HTERT RPE-1 (cell line): ENCODE data around the gene SYT2.
"Not testable (repeated sequence)": the region's sequence is repeated elsewhere in the genome, so short reads cannot be mapped to it uniquely, and the experiment has no call there.

Experiments
- in situ Hi-C: fragments of 300-500 bp; cut with MboI; formaldehyde crosslinking; loops from 4 replicates; pipeline ENCODE4 v1.14.3; 2020; ENCODE audit warnings: low sequenced_read_pairs

The SYT2 gene

GRCh38 chr1:202599669-202600431, 110.4 kb downstream of the SYT2 start:
- in situ Hi-C loops, result no loop called here

DNA sequence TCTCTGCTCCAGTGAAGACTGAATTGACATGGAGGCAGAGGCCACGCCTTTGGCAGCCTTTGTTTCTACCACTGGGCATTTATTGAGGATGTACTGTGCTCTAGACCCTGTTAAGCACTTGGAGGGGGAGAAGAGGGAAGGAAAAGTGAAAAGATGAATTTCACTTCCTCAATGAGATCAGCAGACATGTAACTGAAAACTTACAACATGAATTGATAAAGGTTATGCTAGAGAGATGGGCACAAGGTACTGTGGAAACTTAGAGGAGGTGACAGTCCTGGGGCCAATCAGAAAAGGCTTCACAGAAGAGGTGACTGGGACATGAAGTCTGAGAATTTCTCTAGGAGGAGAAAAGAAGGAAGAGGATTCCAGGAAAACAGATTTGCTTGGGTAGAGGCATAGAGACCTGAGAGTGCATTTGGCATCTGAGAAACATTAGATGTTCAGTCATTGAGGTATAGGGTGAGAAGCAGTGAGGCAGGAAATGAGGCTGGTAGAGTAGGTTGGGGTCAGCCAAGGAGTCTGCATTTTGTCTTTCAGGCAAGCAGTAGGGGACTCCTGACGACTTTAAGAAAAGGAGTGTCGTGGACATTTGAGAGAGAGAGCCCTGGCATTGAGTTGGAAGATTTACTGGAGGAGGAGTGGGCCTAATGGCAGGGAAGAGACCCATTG, 113.0 kb downstream of the SYT2 start:
- in situ Hi-C loops, result no loop called here

GRCh38 chr1:202596638-202597037, 113.6 kb downstream of the SYT2 start:
- in situ Hi-C loops, result no loop called here

DNA sequence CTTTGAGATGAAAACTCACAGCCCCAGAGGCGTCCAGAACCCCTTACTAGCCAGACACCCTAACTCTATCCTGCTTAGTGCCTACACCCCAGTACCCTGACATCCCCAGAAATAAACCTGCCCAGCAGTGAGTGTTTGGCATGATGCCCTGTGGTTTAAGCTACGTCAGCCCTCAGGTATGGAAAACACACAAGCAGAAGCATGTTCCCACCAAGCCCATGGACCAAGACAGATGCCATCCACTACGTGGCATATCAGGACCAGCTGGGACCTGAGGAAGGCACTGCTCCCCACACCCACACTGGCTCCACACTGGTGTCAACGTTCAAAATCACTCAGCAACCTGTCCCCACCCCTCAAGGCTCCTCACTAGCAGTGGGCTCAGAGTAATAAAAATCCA, 116.4 kb downstream of the SYT2 start:
- in situ Hi-C loops, result no loop called here

DNA sequence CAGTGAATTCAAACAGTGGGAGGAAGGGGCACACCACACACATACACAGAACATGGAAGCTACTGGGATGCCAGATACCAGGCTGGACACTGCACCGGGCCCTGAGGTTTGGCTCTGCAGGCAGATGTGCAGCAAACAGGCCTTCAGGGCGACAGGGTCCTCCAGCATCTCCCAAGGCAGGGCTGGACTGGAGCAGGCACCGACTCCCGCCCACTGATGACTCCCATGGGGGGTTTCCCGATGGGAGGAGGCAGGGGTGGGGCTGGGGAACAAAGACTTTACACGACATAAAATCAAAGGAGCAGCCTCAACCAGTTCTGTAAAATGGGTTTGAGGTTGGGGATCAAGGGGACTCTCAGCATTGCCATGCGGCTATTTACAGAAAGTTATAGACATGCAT, 118.1 kb downstream of the SYT2 start:
- in situ Hi-C loops, result no loop called here

- in situ Hi-C loops, result no loop called here
Observed at GRCh38 chr1:202591515-202591914, 118.7 kb downstream of the SYT2 start.

- in situ Hi-C loops, result no loop called here
Observed at GRCh38 chr1:202590975-202591411, 119.3 kb downstream of the SYT2 start.

DNA sequence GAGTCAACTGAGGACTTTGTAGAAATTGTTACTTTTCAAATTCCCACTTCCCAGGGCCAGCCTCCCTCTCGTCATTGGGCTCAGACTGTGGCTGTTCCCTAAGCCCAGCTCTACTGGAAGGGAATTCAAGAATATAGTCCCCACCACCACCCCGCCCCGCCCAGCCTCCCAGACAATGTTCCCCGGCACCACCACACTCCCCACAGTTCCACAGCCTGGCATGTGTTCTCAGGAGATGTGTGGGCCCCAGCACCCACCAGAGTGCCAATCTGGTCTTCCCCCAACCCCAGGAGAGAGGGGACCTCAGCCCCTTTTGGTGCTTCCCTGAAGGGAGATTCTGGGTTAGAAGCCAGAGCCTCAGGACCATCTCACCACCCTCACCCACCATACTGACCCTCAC, 120.1 kb downstream of the SYT2 start:
- in situ Hi-C loops, result no loop called here

DNA sequence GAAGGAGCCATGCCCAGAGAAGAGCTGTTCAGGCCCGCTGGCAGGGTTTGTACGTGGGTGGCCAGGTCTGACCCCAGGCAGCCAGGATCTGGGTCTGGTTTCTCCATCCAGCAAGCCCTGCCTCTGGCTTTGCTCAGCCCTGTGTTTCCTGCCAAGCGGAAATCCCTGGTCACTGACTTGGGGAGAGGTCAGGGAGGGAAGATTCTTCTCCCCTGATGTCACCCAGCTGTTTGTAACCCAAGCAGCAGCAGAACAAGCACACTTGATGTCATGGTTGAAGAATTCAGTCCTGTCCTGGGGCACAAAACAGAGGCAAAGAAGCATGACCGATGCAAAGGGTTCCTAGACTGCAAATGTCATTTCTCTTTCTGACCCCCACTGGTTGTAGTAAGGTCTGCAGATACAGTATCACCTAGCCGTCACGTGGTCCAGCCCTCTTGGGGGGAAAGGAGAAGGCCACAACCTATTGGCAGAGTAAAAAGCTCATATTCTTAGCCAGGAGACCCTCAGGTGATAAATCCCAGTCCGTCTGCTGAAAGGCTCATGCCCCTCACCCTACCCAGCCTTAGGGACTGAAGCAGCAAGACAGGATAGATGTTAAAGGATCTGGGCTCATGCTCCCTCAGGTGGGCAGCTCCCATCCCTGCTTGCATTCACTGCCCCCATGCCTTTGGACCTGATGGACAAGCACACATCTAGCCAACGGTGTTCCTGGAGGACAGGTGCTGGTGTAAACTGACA, 120.9 kb downstream of the SYT2 start:
- in situ Hi-C loops, result no loop called here

GRCh38 chr1:202588503-202589189, 121.6 kb downstream of the SYT2 start:
- in situ Hi-C loops, result no loop called here

GRCh38 chr1:202587859-202588485, 122.3 kb downstream of the SYT2 start:
- in situ Hi-C loops, result no loop called here

GRCh38 chr1:202586871-202587270, 123.4 kb downstream of the SYT2 start:
- in situ Hi-C loops, result no loop called here

DNA sequence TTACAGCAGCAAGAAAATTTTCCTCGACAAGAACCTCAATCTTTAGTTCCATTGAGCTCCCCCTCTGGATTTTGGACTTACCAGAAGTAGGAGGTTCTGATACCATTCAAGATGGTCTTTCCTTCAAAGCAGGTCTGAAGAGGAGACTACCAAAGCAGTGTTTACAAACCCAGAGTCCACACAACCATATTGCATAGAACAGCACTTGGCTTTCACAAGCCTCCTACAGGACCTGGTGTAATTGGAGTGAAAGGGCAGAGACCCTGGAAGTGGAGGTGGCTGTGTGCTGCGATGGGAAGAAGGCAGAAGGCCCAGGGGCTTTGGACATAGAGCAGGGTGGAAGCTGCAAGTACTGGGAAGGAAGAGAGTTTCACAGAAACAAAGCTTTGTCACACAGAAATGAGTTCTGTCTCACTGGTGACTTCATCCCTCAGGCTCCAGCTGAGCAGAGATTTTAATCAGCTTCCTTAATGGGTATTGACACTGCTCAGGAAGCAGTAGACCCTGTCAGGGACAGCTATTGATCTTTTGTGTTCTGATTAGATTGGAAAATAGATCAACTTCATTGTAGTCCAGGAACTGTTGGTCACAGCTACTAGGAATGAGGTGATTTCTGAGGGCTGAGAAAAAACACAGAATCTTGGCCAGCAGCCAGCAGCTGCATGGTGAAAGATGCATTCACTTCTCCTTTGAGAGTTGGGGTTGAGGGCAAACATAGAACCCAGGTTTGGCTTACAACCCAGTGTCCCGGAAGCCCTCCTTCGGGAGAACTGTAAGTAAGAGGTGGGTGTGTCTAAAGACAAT, 124.0 kb downstream of the SYT2 start:
- in situ Hi-C loops, result no loop called here

- in situ Hi-C loops, result no loop called here
Observed at GRCh38 chr1:202585590-202585933, 124.7 kb downstream of the SYT2 start.

DNA sequence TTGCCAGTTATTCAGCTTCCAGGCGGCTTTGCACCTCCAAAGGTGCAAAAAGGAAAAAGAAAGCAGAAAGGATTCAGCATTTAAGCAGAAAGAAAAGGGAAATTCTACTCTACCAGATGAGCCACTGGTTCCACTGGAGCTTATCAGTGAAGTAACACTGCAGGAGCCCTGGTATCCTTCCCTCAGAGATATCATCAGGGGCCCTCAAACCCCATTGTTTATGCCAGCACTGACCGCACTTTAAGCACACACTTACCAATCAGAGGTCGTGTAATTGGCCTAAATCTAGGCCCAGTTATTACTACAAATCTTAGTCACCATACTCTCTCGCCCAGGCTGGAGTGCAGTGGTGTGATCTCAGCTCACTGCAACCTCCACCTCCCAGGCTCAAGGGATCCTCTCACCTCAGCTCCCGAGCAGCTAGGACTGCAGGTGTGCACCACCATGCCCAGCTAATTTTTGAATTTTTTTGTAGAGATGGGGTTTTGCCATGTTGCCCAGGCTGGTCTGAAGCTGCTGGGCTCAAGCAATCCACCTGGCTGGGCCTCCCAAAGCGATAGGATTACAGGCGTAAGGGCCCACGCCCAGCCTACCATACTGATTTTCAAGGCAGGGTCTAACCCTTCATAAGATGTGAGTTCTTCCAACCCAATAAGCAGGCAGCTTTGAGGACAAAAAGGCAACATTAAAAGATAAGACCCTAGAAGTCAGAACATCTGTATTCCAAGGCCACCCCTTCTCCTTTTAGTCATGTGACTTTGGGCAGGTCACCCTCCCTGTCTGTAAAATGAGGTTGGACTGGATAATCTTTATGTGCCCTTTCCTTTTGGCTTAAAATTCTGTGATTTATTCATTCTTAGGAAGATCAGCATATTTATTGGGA, 125.3 kb downstream of the SYT2 start:
- in situ Hi-C loops, result no loop called here

DNA sequence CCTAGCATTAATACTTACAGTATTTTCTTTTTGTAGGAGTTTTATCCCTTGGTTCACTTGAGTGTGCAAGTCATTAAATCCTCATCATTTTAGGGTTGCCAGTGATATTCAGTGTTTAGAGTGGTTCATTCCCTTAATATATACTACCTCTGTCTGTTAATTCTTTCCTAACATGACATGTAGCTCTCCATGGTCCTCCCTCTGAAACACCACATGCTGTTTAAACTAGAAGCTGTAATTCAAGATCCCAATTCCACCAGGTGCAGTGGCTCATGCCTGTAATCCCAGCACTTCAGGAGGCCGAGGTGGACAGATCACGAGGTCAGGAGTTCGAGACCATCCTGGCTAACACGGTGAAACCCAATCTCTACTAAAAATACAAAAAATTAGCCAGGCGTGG, 127.9 kb downstream of the SYT2 start:
- in situ Hi-C loops, result not testable (repeated sequence)

GRCh38 chr1:202580619-202581018, 129.6 kb downstream of the SYT2 start:
- in situ Hi-C loops, result no loop called here

GRCh38 chr1:202579806-202580205, 130.4 kb downstream of the SYT2 start:
- in situ Hi-C loops, result no loop called here

DNA sequence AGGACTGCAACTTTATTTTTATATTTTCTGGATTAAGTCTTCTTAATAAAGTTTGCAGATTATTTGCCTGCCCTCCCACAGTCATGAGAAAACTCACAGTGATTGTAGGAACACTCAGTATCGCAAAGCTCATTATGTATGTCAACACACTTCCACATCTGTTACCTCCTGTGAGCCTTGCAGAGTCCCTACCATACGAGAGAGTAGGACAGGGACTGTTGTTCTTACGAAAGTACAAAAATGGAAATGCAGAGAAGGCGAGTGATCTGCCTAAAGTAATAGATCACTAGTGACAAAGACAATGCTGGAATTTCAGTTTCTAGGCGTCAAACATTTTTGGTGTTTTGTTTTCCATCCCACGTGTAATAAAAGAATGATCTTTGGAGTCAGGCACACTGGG, 131.7 kb downstream of the SYT2 start:
- in situ Hi-C loops, result no loop called here
